CMK (cell line): ENCODE results near the gene F7.
"Not testable (repeated sequence)": the region's sequence is repeated elsewhere in the genome, so short reads cannot be mapped to it uniquely, and the experiment has no call there.

Experiments used
- DNase-seq: peaks from one replicate; pipeline ENCODE4 v3.0.0-alpha.2; 2010; ENCODE audit warnings: low read depth

F7 gene

GRCh38 chr13:113102302-113102701 is 3.3 kb upstream of the F7 start:
- not testable (repeated sequence) for DNase-seq

GRCh38 chr13:113102727-113103126 is 2.9 kb upstream of the F7 start:
- no peak for DNase-seq

GRCh38 chr13:113103646-113104045 is 1.9 kb upstream of the F7 start:
- DNase-seq: no peak

- no peak for DNase-seq
Measured at GRCh38 chr13:113105921-113106452, 396 bp downstream of the F7 start.

GRCh38 chr13:113106711-113107351 is 1.2 kb downstream of the F7 start:
- no peak for DNase-seq

- DNase-seq: not testable (repeated sequence)
Measured at GRCh38 chr13:113108521-113108920, 2.9 kb downstream of the F7 start.

GRCh38 chr13:113109151-113110047 is 3.8 kb downstream of the F7 start:
- no peak for DNase-seq

GRCh38 chr13:113110048-113110851 is 4.7 kb downstream of the F7 start:
- DNase-seq: no peak

GRCh38 chr13:113110852-113111315 is 5.3 kb downstream of the F7 start:
- DNase-seq: no peak

GRCh38 chr13:113111821-113112220 is 6.2 kb downstream of the F7 start:
- DNase-seq: not testable (repeated sequence)

- not testable (repeated sequence) for DNase-seq
Measured at GRCh38 chr13:113112475-113112874, 6.9 kb downstream of the F7 start.

- no peak for DNase-seq
Measured at GRCh38 chr13:113112893-113113845, 7.6 kb downstream of the F7 start.

- no peak for DNase-seq
Measured at GRCh38 chr13:113113846-113114271, 8.3 kb downstream of the F7 start.

- DNase-seq: no peak
Measured at GRCh38 chr13:113114511-113115362, 9.1 kb downstream of the F7 start.

- no peak for DNase-seq
Measured at GRCh38 chr13:113115363-113116205, 10.0 kb downstream of the F7 start.

- DNase-seq: no peak
Measured at GRCh38 chr13:113116206-113116800, 10.7 kb downstream of the F7 start.

GRCh38 chr13:113116871-113117271 is 11.3 kb downstream of the F7 start:
- DNase-seq: no peak

GRCh38 chr13:113117335-113117872 is 11.8 kb downstream of the F7 start:
- DNase-seq: no peak
